GM19438 (cell line): ENCODE data around the gene GPD2.

Source experiments
- ATAC-seq: cut with Tn5 transposase; IDR thresholded peaks from one replicate; pipeline ENCODE4 v1.9.1; 2021; ENCODE audit warnings: low read depth; ENCODE audit not compliant: unreplicated experiment

The GPD2 gene

DNA sequence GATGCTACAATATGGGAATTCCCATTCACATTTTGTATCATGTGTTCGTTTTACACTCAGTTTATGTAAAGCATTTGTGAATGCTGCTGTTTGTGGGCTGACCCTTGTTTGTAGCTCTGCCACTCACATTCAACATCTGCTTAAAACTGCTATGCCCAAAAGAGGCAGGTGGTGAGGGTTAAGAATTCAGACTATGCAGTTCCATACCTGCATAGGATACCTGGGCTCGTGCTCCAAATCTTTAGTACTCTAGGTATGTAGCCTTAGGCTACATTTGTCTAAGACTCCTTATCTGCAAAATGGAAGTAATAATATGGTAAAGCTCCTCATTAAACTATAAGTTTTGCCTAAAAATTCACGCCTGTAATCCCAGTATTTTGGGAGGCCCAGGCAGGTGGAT lies 199.5 kb downstream of the GPD2 start:
- ATAC-seq, result no peak
